Umbilical cord (tissue), 2 donors: ENCODE results near the gene PSKH1. TPM values are rescaled to one million over a fixed set of nuclear protein-coding genes. Genes with fewer than 3 reads are reported as not detected.
"Not testable (repeated sequence)": the region's sequence is repeated elsewhere in the genome, so short reads cannot be mapped to it uniquely, and the experiment has no call there.

Source experiments
- DNase-seq: peaks from one replicate; pipeline ENCODE4 v3.0.0-alpha.2; 2015; ENCODE audit warnings: low spot score
- total RNA-seq: library from RNA; depleted of rRNA; stranded (reverse); fragments of >200 nt; gene quantifications from one replicate; pipeline ENCODE4 v1.2.3, GENCODE V29; 2014; ENCODE audit warnings: low replicate concordance; ENCODE audit not compliant: insufficient read depth

The PSKH1 gene
- total RNA-seq = 11.3 TPM

- peak; percentile 98 for DNase-seq
Measured at GRCh38 chr16:67892899-67893742, at the start of gene PSKH1. PSKH1 (plus strand) TSS chr16:67893254; CDS start chr16:67908750, 15,496 bp downstream.

- DNase-seq = no peak
Measured at GRCh38 chr16:67843343-67843765, 49.7 kb upstream of the PSKH1 start.

GRCh38 chr16:67844497-67844896 lies 48.6 kb upstream of the PSKH1 start:
- no peak for DNase-seq

GRCh38 chr16:67845291-67846062 lies 47.6 kb upstream of the PSKH1 start:
- no peak for DNase-seq

GRCh38 chr16:67846063-67846319 lies 47.1 kb upstream of the PSKH1 start:
- DNase-seq = no peak

- peak; percentile 99 for DNase-seq
Measured at GRCh38 chr16:67846320-67847063, 46.6 kb upstream of the PSKH1 start, which contains the start of gene NUTF2. NUTF2 (plus strand) TSS chr16:67846933; CDS start chr16:67865131, 18,198 bp downstream.

GRCh38 chr16:67847064-67847861 lies 45.8 kb upstream of the PSKH1 start, which contains the start of gene CENPT:
CENPT (minus strand) TSS chr16:67847693; CDS start chr16:67833859, 13,834 bp downstream.
- peak; percentile 77 for DNase-seq

GRCh38 chr16:67848118-67848517 lies 44.9 kb upstream of the PSKH1 start:
- no peak for DNase-seq

- DNase-seq = no peak
Measured at GRCh38 chr16:67853670-67854069, 39.4 kb upstream of the PSKH1 start.

- no peak for DNase-seq
Measured at GRCh38 chr16:67855789-67856188, 37.3 kb upstream of the PSKH1 start.

- no peak for DNase-seq
Measured at GRCh38 chr16:67856927-67857546, 36.0 kb upstream of the PSKH1 start.

GRCh38 chr16:67857547-67858233 lies 35.4 kb upstream of the PSKH1 start:
- peak; percentile 80 for DNase-seq

GRCh38 chr16:67858500-67858899 lies 34.6 kb upstream of the PSKH1 start:
- no peak for DNase-seq

- no peak for DNase-seq
Measured at GRCh38 chr16:67860589-67861398, 32.3 kb upstream of the PSKH1 start.

GRCh38 chr16:67861877-67862276 lies 31.2 kb upstream of the PSKH1 start:
- no peak for DNase-seq

- peak; percentile 57 for DNase-seq
Measured at GRCh38 chr16:67862623-67863583, 30.2 kb upstream of the PSKH1 start.

- not testable (repeated sequence) for DNase-seq
Measured at GRCh38 chr16:67864044-67864443, 29.0 kb upstream of the PSKH1 start.

GRCh38 chr16:67864594-67864993 lies 28.5 kb upstream of the PSKH1 start:
- no peak for DNase-seq
